WTC11 (cell line): ENCODE measurements around the gene TFDP1. TPM values are rescaled to one million over a fixed set of nuclear protein-coding genes. Genes with fewer than 3 reads are reported as not detected.

ENCODE experiments used
- ATAC-seq: fragments of 200-7000 bp; cut with Tn5 transposase; 2 replicates; pipeline ENCODE4 v1.10.0; 2021; ENCODE audit warnings: mild to moderate bottlenecking, moderate library complexity
- CTCF ChIA-PET: fragments of 300-600 bp; sonication (Branson Sonifier 250); formaldehyde crosslinking; loops from one replicate; lab custom pipeline; 2021; ENCODE audit warnings: antibody characterized with exemption; lab: Charles Lee
- POLR2A ChIA-PET: fragments of 350-600 bp; sonication (Branson Sonifier 250); formaldehyde crosslinking; loops from one replicate; lab custom pipeline; 2021; ENCODE audit warnings: antibody characterized with exemption; lab: Charles Lee
- DNase-seq: peaks from one replicate; pipeline ENCODE4 v3.0.0; 2021; ENCODE audit warnings: low spot score
- H3K27ac Mint-ChIP-seq: 2 replicates; pipeline ENCODE4 v1.8.0; 2021; ENCODE audit warnings: mixed read lengths
- H3K27me3 Mint-ChIP-seq: 2 replicates; pipeline ENCODE4 v1.8.0; 2021; ENCODE audit warnings: low read depth, mild to moderate bottlenecking, moderate library complexity, mixed read lengths
- H3K36me3 Mint-ChIP-seq: 2 replicates; pipeline ENCODE4 v1.8.0; 2021; ENCODE audit warnings: mixed read lengths
- H3K4me1 Mint-ChIP-seq: 2 replicates; pipeline ENCODE4 v1.8.0; 2022; ENCODE audit warnings: mixed read lengths
- H3K4me3 Mint-ChIP-seq: 2 replicates; pipeline ENCODE4 v1.8.0; 2021; ENCODE audit warnings: mild to moderate bottlenecking, moderate library complexity, mixed read lengths
- H3K9me3 Mint-ChIP-seq: 2 replicates; pipeline ENCODE4 v1.8.0; 2021; ENCODE audit warnings: mixed read lengths
- ATF1 ChIP-seq: sonication (generic); formaldehyde crosslinking; IDR thresholded peaks from 2 replicates; pipeline ENCODE4 v1.8.1; 2023; ENCODE audit warnings: mild to moderate bottlenecking, moderate library complexity, missing genetic modification reagents
- CREB1 ChIP-seq: sonication (generic); formaldehyde crosslinking; IDR thresholded peaks from 2 replicates; pipeline ENCODE4 v1.8.0; 2023; ENCODE audit warnings: mild to moderate bottlenecking, missing genetic modification reagents
- CREM ChIP-seq: sonication (generic); formaldehyde crosslinking; IDR thresholded peaks from 2 replicates; pipeline ENCODE4 v1.8.1; 2022; ENCODE audit warnings: mild to moderate bottlenecking, missing genetic modification reagents, moderate library complexity
- EMX1 ChIP-seq: fragments of 250-450 bp; sonication (Bioruptor Pico); IDR thresholded peaks from 2 replicates; pipeline ENCODE4 v1.8.0; 2021; ENCODE audit warnings: mild to moderate bottlenecking
- FOXJ3 ChIP-seq: sonication (generic); formaldehyde crosslinking; IDR thresholded peaks from 2 replicates; pipeline ENCODE4 v1.9.0; 2021; ENCODE audit warnings: missing genetic modification reagents, mild to moderate bottlenecking, borderline replicate concordance
- IRF2 ChIP-seq: sonication (generic); formaldehyde crosslinking; IDR thresholded peaks from 2 replicates; pipeline ENCODE4 v1.8.0; 2022; ENCODE audit warnings: low read depth, missing genetic modification reagents, borderline replicate concordance
- PRRX2 ChIP-seq: fragments of 250-450 bp; sonication (Bioruptor Pico); IDR thresholded peaks from 2 replicates; pipeline ENCODE4 v1.8.0; 2021; ENCODE audit warnings: mild to moderate bottlenecking
- SMAD4 ChIP-seq: sonication (generic); formaldehyde crosslinking; IDR thresholded peaks from 2 replicates; pipeline ENCODE4 v1.8.0; 2022; ENCODE audit warnings: mild to moderate bottlenecking, missing genetic modification reagents
- SOX15 ChIP-seq: fragments of 250-450 bp; sonication (Bioruptor Pico); IDR thresholded peaks from 2 replicates; pipeline ENCODE4 v1.9.0; 2021; ENCODE audit warnings: mild to moderate bottlenecking
- ZNF317 ChIP-seq: sonication (generic); formaldehyde crosslinking; IDR thresholded peaks from 2 replicates; pipeline ENCODE4 v1.8.1; 2023; ENCODE audit warnings: low read depth, mild to moderate bottlenecking, moderate library complexity, missing genetic modification reagents, borderline replicate concordance
- total RNA-seq: library from RNA; stranded (reverse); gene quantifications from 3 replicates; pipeline ENCODE4 v1.2.3, GENCODE V29; 2021
- TF ChIP-seq, protein P1 (sequence below): sonication (generic); formaldehyde crosslinking; IDR thresholded peaks from 2 replicates; pipeline ENCODE4 v1.8.1; 2023; ENCODE audit warnings: mild to moderate bottlenecking, missing genetic modification reagents
- TF ChIP-seq, protein P2 (sequence below): fragments of 250-450 bp; sonication (Bioruptor Pico); IDR thresholded peaks from 2 replicates; pipeline ENCODE4 v1.9.0; 2021; ENCODE audit warnings: mild to moderate bottlenecking
- TF ChIP-seq, protein P3 (sequence below): sonication (generic); formaldehyde crosslinking; IDR thresholded peaks from 2 replicates; pipeline ENCODE4 v1.8.1; 2022; ENCODE audit warnings: mild to moderate bottlenecking, missing genetic modification reagents, moderate library complexity, borderline replicate concordance
- TF ChIP-seq, protein P4 (sequence below): sonication (generic); formaldehyde crosslinking; IDR thresholded peaks from 2 replicates; pipeline ENCODE4 v1.8.1; 2022; ENCODE audit warnings: low read depth, mild to moderate bottlenecking, moderate library complexity, missing genetic modification reagents, borderline replicate concordance
- TF ChIP-seq, protein P5 (sequence below): sonication (generic); formaldehyde crosslinking; IDR thresholded peaks from 2 replicates; pipeline ENCODE4 v1.8.0; 2022; ENCODE audit warnings: mild to moderate bottlenecking, missing genetic modification reagents
- TF ChIP-seq, protein P6 (sequence below): sonication (generic); formaldehyde crosslinking; conservative IDR thresholded peaks from 2 replicates; pipeline ENCODE4 v1.8.1; 2023; ENCODE audit warnings: mild to moderate bottlenecking, low read depth, missing genetic modification reagents, moderate library complexity
- TF ChIP-seq, protein P7 (sequence below): fragments of 250-450 bp; sonication (Bioruptor Pico); IDR thresholded peaks from 2 replicates; pipeline ENCODE4 v1.9.0; 2021; ENCODE audit warnings: mild to moderate bottlenecking, borderline replicate concordance

TFDP1 gene
- total RNA-seq, 1 experiment from 2014 or later: 61.2 TPM

DNA sequence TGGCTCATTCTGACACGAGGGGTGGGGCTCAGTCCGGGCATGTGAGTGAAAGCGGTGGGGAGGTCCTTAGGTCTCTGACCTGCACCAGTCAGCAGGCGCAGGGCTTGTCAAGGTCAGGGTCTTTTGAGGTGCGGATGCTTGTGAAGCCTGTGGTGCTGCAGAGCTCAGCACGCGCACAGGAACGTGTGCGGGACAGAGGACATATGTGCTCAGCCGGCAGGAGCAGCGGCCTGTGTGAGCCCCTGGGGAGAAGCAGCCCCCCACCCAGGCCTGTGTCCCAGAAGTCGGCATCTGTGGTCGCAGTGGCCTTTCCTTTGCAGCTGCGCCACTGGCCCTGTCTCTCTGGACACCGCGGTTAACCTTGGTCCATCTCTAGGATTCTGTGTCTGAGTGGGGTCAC is 42.6 kb downstream of the TFDP1 start:
- H3K9me3 Mint-ChIP-seq: peaks cover 9% of the 10 kb centered on the region; the same call in 1 of the 2 replicates
- TF ChIP-seq ZNF317 (no peak), SOX15 (CRISPR knock-in tag) (no peak), CREB1 (CRISPR knock-in tag) (no peak), EMX1 (CRISPR knock-in tag) (no peak), FOXJ3 (no peak), ATF1 (CRISPR knock-in tag) (no peak), IRF2 (CRISPR knock-in tag) (no peak), CREM (CRISPR knock-in tag) (no peak)
- TF ChIP-seq, protein P1, sequence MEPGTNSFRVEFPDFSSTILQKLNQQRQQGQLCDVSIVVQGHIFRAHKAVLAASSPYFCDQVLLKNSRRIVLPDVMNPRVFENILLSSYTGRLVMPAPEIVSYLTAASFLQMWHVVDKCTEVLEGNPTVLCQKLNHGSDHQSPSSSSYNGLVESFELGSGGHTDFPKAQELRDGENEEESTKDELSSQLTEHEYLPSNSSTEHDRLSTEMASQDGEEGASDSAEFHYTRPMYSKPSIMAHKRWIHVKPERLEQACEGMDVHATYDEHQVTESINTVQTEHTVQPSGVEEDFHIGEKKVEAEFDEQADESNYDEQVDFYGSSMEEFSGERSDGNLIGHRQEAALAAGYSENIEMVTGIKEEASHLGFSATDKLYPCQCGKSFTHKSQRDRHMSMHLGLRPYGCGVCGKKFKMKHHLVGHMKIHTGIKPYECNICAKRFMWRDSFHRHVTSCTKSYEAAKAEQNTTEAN (CRISPR knock-in tag): no peak
- TF ChIP-seq, protein P2, sequence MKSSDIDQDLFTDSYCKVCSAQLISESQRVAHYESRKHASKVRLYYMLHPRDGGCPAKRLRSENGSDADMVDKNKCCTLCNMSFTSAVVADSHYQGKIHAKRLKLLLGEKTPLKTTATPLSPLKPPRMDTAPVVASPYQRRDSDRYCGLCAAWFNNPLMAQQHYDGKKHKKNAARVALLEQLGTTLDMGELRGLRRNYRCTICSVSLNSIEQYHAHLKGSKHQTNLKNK (CRISPR knock-in tag): no peak
- TF ChIP-seq, protein P3, sequence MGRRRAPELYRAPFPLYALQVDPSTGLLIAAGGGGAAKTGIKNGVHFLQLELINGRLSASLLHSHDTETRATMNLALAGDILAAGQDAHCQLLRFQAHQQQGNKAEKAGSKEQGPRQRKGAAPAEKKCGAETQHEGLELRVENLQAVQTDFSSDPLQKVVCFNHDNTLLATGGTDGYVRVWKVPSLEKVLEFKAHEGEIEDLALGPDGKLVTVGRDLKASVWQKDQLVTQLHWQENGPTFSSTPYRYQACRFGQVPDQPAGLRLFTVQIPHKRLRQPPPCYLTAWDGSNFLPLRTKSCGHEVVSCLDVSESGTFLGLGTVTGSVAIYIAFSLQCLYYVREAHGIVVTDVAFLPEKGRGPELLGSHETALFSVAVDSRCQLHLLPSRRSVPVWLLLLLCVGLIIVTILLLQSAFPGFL: no peak
- TF ChIP-seq, protein P4, sequence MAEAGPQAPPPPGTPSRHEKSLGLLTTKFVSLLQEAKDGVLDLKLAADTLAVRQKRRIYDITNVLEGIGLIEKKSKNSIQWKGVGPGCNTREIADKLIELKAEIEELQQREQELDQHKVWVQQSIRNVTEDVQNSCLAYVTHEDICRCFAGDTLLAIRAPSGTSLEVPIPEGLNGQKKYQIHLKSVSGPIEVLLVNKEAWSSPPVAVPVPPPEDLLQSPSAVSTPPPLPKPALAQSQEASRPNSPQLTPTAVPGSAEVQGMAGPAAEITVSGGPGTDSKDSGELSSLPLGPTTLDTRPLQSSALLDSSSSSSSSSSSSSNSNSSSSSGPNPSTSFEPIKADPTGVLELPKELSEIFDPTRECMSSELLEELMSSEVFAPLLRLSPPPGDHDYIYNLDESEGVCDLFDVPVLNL (CRISPR knock-in tag): no peak
- TF ChIP-seq, protein P5, sequence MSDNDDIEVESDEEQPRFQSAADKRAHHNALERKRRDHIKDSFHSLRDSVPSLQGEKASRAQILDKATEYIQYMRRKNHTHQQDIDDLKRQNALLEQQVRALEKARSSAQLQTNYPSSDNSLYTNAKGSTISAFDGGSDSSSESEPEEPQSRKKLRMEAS (CRISPR knock-in tag): no peak
- TF ChIP-seq, all 79 proteins: peak for 0
- Mint-ChIP-seq H3K4me1 (0 out of 2 replicates have a peak, but pooled peaks cover 2% of the 10 kb centered on the region), H3K27ac (peak overlapping the region; percentile 94), H3K27me3 (no peaks in the 10 kb centered on the region), H3K36me3 (peaks cover 51% of the 10 kb centered on the region), H3K4me3 (no peak overlapping the region)
- DNase-seq: no peak
- ChIA-PET POLR2A (no interaction called here), CTCF (interaction anchor here (1.2 kb wide), 1 partner anchor 97 kb away, joined by 3 read pairs; no protein-coding TSS in a partner anchor)
- no peak for ATAC-seq

DNA sequence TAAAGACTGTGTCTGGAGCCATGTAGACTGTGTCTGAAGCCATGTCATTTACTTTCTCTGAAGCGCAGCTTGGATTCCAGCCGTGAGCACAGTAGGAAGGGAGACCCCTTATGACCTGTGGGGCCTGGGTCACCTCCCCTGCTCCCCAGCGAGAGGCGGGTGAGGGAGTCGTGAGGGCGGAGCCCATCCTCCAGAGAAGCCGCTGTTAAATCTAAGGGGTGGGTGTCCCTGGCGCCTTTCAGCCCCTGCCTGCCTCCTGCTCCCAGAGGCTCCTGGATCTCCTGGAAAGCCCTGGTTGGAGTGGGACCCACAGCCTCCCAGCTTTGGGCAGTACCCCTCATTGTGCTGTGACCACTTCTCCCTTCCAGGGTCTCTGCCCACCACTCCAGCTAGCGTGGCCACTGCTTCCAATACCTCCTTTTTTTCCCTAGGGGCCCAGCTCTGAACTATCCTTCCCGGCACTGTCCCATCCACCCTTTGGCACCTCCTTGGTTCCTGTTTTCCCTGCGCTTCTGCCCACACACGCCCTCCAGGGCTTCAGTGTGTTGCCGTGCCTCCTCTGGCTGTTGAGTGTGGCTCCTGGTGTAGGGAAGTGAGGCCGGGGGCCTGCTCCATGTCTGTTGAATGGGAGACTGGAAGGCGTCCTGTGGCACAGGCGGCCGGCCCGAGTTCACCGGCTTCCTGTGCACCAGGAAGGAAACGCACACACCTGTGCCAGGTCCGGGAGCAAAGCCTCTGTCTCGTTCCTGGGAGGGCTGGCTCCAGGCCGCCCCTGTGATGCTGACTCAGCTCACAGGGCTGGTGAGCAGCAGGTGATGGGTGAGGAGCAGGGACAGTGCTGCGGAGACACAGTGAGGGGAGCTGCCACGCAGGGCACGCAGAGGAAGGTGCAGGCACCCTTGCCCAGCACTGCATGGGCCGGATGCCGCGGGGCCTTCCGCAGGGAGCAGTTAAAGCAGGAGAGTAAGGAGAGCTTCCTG is 44.0 kb downstream of the TFDP1 start:
- H3K4me3 Mint-ChIP-seq: no peak overlapping the region
- ATAC-seq (peak; percentile 16; the same call in 1 of the 2 replicates), DNase-seq (peak; percentile 7)
- POLR2A ChIA-PET: no interaction called here
- H3K27ac Mint-ChIP-seq: peak overlapping the region; percentile 68
- peaks cover 46% of the 10 kb centered on the region for H3K36me3 Mint-ChIP-seq
- H3K4me1 Mint-ChIP-seq: 0 out of 2 replicates have a peak, but pooled peaks cover 2% of the 10 kb centered on the region
- no peaks in the 10 kb centered on the region for H3K27me3 Mint-ChIP-seq
- CTCF ChIA-PET: interaction anchor here (1.4 kb wide), 1 partner anchor 11 kb away, joined by 3 read pairs; no protein-coding TSS in a partner anchor
- peaks cover 6% of the 10 kb centered on the region; the same call in 1 of the 2 replicates for H3K9me3 Mint-ChIP-seq
- TF ChIP-seq, protein P6, sequence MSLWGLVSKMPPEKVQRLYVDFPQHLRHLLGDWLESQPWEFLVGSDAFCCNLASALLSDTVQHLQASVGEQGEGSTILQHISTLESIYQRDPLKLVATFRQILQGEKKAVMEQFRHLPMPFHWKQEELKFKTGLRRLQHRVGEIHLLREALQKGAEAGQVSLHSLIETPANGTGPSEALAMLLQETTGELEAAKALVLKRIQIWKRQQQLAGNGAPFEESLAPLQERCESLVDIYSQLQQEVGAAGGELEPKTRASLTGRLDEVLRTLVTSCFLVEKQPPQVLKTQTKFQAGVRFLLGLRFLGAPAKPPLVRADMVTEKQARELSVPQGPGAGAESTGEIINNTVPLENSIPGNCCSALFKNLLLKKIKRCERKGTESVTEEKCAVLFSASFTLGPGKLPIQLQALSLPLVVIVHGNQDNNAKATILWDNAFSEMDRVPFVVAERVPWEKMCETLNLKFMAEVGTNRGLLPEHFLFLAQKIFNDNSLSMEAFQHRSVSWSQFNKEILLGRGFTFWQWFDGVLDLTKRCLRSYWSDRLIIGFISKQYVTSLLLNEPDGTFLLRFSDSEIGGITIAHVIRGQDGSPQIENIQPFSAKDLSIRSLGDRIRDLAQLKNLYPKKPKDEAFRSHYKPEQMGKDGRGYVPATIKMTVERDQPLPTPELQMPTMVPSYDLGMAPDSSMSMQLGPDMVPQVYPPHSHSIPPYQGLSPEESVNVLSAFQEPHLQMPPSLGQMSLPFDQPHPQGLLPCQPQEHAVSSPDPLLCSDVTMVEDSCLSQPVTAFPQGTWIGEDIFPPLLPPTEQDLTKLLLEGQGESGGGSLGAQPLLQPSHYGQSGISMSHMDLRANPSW (CRISPR knock-in tag): no peak
- TF ChIP-seq SMAD4 (CRISPR knock-in tag) (no peak), PRRX2 (no peak)
- TF ChIP-seq, protein P4 (CRISPR knock-in tag): no peak
- TF ChIP-seq, protein P7, sequence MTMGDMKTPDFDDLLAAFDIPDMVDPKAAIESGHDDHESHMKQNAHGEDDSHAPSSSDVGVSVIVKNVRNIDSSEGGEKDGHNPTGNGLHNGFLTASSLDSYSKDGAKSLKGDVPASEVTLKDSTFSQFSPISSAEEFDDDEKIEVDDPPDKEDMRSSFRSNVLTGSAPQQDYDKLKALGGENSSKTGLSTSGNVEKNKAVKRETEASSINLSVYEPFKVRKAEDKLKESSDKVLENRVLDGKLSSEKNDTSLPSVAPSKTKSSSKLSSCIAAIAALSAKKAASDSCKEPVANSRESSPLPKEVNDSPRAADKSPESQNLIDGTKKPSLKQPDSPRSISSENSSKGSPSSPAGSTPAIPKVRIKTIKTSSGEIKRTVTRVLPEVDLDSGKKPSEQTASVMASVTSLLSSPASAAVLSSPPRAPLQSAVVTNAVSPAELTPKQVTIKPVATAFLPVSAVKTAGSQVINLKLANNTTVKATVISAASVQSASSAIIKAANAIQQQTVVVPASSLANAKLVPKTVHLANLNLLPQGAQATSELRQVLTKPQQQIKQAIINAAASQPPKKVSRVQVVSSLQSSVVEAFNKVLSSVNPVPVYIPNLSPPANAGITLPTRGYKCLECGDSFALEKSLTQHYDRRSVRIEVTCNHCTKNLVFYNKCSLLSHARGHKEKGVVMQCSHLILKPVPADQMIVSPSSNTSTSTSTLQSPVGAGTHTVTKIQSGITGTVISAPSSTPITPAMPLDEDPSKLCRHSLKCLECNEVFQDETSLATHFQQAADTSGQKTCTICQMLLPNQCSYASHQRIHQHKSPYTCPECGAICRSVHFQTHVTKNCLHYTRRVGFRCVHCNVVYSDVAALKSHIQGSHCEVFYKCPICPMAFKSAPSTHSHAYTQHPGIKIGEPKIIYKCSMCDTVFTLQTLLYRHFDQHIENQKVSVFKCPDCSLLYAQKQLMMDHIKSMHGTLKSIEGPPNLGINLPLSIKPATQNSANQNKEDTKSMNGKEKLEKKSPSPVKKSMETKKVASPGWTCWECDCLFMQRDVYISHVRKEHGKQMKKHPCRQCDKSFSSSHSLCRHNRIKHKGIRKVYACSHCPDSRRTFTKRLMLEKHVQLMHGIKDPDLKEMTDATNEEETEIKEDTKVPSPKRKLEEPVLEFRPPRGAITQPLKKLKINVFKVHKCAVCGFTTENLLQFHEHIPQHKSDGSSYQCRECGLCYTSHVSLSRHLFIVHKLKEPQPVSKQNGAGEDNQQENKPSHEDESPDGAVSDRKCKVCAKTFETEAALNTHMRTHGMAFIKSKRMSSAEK (CRISPR knock-in tag): no peak
